CD4-positive, alpha-beta T cell treated with Interleukin-17A for 1 hour (primary cell): ENCODE measurements around the gene FRG2C.
"Not testable (repeated sequence)": the region's sequence is repeated elsewhere in the genome, so short reads cannot be mapped to it uniquely, and the experiment has no call there.

Source experiments
- DNase-seq: peaks from one replicate; pipeline ENCODE4 v3.0.0-alpha.2; 2020

FRG2C gene

GRCh38 chr3:75664028-75664427 is at the start of gene FRG2C:
TSS of gene FRG2C (plus strand) at chr3:75664328. CDS start at chr3:75664380, 52 bp downstream.
- not testable (repeated sequence) for DNase-seq

GRCh38 chr3:75618666-75619305 is 45.3 kb upstream of the FRG2C start:
- not testable (repeated sequence) for DNase-seq

DNA sequence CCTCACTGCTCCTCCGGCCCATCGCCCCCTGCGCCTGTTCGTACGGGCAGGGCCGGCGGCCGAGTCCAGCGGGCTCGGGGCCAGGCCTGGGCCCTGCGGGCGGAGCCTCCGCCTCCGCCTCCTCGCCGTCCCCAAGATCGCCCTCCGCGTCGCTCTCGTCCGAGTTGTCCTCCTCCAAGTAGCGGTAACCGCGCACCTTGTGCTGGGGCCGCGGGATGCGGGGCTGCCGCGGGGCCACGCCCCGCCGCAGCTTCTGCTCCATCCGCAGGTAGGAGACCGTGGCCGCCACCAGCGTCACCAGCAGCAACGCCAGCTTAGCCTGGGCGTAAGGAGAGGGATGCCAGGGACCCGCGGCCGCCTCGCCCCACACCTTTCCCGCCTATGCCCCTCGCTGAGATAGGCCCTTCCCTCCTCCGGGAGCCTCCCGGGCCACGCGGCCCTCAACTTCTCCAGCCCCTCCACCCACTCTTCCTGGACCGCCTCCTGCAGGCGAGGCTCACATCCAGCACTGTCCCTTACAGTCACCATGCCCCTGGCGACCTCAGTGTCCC is 44.6 kb upstream of the FRG2C start:
- not testable (repeated sequence) for DNase-seq

- not testable (repeated sequence) for DNase-seq
Measured at GRCh38 chr3:75621772-75622171, 42.4 kb upstream of the FRG2C start.

- not testable (repeated sequence) for DNase-seq
Measured at GRCh38 chr3:75623656-75624055, 40.5 kb upstream of the FRG2C start.

GRCh38 chr3:75630887-75631535 is 33.1 kb upstream of the FRG2C start:
- DNase-seq, result not testable (repeated sequence)

- no peak for DNase-seq
Measured at GRCh38 chr3:75631541-75631940, 32.6 kb upstream of the FRG2C start.

- not testable (repeated sequence) for DNase-seq
Measured at GRCh38 chr3:75638947-75639346, 25.2 kb upstream of the FRG2C start.

GRCh38 chr3:75641107-75641517 is 23.0 kb upstream of the FRG2C start:
- peak; percentile 41 for DNase-seq

DNA sequence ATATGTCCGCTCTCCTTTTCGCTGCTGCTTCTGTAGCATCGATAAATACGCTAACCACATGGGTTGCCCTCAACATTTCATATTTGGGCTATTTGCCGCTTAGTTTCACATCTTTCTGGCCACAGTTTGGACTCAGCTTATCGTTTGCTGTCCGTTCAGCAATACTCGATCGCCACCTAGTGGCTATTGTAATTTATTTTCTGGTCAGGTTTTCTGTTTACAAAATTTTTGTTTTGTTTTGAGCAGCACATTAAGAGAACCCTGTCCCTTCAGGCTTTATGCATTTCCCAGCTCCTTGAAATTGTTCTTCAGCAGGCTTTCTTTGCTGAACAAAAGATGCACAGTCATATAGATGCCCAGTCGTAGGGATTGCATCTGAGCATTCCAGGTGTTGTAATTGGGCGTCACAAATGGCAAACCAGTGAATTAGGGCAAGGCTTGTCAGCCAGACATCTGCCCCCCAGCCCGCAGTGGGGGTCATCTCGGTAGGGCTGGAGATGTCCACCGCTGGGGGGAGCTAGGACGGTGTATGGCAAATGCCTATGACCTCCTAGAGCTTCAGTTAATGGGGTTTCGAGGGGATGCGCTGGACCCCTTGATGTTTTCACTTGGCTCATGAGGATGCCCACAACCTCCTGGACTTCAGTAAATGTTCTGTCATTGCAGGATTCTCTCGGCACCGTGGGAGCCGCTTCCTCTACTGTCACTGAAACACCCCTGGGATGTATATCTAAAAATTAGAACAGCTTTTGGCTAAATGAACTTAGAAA is 20.9 kb upstream of the FRG2C start:
- peak; percentile 38 for DNase-seq

GRCh38 chr3:75645548-75645947 is 18.6 kb upstream of the FRG2C start:
- not testable (repeated sequence) for DNase-seq

DNA sequence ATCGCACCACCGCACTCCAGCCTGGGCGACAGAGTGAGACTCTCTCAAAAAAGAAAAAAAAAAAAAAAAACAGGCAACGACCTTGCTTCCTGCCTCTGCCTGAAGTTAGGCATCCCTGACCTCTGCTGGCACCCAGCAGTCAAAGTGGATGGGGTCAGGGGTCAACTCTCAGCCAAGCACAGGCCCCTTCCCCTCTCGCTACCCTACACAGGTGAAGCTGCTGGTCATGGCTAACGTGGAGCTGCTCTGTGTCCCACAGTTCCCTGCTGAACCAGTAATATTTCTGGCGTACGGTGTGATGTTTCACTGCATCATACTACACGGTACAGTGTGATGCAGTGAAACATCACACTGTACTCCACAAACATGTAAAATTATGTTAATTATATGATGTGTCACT is 13.9 kb upstream of the FRG2C start:
- DNase-seq, result no peak

GRCh38 chr3:75655101-75655904 is 8.8 kb upstream of the FRG2C start:
- not testable (repeated sequence) for DNase-seq

DNA sequence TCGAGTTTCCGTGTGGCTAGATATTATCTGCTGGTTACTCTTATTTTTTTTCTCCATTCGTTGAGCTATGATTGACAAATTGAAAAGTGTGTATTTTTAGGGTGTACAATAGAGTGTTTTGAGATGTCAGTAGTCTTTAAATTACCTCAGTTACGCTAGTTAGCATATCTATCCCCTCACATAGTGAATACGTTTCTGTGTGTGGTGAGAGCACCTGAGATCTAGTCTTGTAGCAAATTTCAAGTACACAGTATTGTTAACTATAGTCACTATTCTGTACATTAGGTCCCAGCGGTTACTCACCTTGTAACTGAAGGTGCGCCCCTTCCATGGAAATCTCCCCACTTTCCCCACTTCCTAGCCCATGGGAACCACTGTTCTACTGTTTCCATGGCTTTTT is 8.2 kb upstream of the FRG2C start:
- not testable (repeated sequence) for DNase-seq

- DNase-seq, result not testable (repeated sequence)
Measured at GRCh38 chr3:75658411-75659107, 5.6 kb upstream of the FRG2C start.

DNA sequence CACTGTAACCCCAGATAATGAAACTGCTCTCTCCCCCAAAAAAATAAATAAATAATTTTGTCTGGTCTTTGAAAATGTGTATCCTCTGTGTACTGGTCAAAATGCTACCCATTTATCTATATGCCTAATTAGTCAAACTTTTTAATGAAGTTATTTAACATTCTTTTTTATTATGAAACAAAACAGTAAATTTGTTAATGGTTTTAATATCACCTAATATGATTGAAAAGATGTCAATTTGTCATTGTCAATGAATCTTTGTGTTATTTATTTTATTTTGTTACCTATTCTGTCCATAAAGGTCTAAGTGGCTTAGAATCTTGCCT is 5.1 kb upstream of the FRG2C start:
- DNase-seq, result not testable (repeated sequence)

DNA sequence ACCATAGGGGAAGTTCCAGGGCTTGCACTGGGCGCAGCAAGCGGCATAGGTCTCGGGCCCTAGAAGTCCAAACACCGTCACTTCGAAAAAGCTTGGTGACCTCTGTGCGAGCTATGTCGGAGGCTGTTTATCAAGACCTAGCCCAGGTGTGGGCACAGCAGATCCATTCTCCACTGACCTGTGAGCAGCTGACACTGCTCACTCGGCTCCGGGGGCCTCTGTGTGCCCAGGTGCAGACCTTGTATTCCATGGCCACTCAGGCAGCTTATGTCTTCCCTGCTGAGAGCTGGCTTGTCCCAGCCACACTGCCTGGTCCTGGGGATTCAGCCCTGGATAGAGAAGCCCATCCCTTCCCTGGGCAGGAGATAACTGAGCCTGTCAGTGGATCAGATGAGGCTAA is 1.5 kb downstream of the FRG2C start:
- not testable (repeated sequence) for DNase-seq

DNA sequence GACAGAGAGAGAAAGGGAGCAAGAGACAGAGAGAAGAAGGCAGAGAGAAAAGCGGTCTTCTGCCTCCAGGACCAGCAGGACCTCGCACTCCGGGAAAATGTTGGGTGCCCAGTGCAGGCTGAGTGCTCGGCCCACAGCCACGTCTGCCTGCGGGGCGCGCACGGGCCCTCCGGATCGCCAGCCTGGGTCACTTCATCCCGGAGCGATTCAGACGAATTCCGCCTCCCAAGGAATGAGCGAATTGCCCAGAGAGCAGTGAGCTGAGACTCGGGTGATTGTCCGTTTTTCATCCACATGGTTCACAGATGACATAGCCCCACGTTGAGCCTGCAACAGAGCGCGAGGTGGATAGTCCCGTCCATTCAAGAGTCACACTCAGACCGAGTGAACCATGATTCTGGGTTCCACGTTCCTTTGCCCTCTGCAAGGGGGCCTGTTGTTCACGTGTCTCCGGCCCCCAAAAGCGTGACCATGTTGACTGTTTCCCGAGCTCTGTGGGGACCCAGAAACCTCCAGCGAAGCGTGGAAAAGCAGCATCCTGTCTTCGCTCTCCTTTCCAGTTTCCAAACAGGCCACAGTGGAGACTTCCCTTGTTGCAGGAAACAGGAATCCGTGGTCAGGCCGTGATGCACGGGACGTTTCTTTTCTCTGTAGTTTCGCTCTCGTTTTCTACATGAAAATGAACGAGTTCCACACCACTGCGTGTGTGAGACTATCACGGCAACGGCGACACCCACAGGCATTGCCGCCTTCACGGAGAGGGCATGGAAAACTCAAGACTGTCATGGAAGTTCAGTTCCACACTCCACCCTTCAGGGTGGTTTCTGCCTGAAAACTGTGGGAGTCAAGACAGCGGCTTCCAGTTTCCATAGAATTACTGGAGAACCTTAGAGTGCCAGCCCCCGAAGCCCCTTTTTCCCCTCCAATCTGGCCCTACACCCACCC is 3.9 kb downstream of the FRG2C start:
- DNase-seq, result not testable (repeated sequence)

DNA sequence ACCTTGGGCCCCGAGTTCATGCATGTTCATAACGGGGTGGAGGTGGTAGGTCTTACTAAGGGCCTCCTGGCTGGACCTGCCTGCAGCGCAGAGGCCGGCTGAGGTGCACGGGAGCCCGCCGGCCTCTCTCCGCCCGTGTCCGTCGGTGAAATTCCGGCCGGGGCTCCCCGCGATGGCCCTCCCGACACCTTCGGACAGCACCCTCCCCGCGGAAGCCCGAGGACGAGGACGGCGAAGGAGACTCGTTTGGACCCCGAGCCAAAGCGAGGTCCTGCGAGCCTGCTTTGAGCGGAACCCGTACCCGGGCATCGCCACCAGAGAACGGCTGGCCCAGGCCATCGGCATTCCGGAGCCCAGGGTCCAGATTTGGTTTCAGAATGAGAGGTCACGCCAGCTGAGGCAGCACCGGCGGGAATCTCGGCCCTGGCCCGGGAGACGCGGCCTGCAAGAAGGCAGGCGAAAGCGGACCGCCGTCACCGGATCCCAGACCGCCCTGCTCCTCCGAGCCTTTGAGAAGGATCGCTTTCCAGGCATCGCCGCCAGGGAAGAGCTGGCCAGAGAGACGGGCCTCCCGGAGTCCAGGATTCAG is 4.7 kb downstream of the FRG2C start:
- peak; percentile 7 for DNase-seq
